Measurements from ENCODE around the gene PGD. TPM values are rescaled to one million over a fixed set of nuclear protein-coding genes. Genes with fewer than 3 reads are reported as not detected.

The PGD gene
- total RNA-seq, 1 experiment from 2014 or later = 291 TPM

DNA sequence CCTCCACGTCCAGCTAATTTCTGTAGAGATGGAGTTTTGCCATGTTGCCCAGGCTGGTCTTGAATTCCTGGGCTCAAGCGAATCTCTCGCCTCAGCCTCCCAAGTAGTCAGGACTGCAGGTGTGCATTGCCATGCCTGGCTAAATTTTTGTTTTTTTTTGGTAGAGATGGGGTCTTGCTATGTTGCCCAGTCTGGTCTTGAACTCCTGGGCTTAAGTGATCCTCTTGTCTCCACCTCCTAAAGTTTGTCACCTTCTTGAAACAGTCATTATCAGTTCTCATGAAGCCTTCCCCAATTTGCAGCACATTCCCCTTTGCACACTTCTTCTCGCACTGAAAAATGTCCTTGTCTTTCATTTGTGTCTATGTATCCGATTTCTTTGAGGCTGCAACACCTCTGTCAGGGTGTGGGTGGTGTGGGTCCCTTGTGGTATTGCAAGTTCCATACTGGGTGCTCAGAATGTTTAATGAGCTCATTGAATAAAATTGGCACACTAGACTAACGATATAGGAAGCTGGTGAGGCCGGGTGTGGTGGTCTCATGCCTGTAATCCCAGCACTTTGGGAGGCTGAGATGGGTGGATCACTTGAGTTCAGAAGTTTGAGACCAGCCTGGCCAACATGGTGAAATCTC is 48.0 kb downstream of the PGD start:
- no CpG with 5 or more reads among the region's 7 CpGs for WGBS (ENCODE audit: extremely low coverage, insufficient read length, low lambda C conversion rate)
- H3K36me3 Mint-ChIP-seq (ENCODE audit: insufficient read depth in 1 of 3, low read depth in 3 of 3) = peaks cover 0 to 8% (median 0%) of the 10 kb centered on the region in 3 experiments; a peak in 3 of 7 replicates
- H3K79me1 ChIP-seq (ENCODE audit: insufficient read depth, low read depth, low read length, poor library complexity, severe bottlenecking) = no peaks in the 10 kb centered on the region

More for the DNA sequence above, 48.0 kb downstream of the PGD start:
- Mint-ChIP-seq H3K4me1 (peaks cover 19 to 23% of the 10 kb centered on the region in 2 experiments), H3K27me3 (ENCODE audit: low read depth) (no peaks in the 10 kb centered on the region), H3K27ac (no peak overlapping the region), H3K9me3 (no peaks in the 10 kb centered on the region), H3K4me3 (no peak overlapping the region)
- no peak overlapping the region for H3K4me2 ChIP-seq (ENCODE audit: insufficient read depth, insufficient read length, low read length)
- H3K18ac ChIP-seq (ENCODE audit: insufficient read length, low read depth, low read length) = no peak overlapping the region
- H4K8ac ChIP-seq (replicated peaks; ENCODE audit: insufficient read length, low read depth, low read length) = no peak overlapping the region
- no peak overlapping the region for H3K56ac ChIP-seq (ENCODE audit: insufficient read length, low read depth, low read length)
- H2AFZ ChIP-seq (ENCODE audit: low read length) = no peak overlapping the region
- H2BK5ac ChIP-seq (ENCODE audit: insufficient read length, low read length) = no peak overlapping the region
- no peak overlapping the region for H4K5ac ChIP-seq (ENCODE audit: insufficient read length, low read depth, low read length)
- no peak overlapping the region for H3K27ac ChIP-seq (ENCODE audit: insufficient read length, low read depth, low read length)
- no peaks in the 10 kb centered on the region for H3K9me3 ChIP-seq (ENCODE audit: control insufficient read depth, low read depth, low read length)
- H2AK5ac ChIP-seq (ENCODE audit: insufficient read length, low read length) = no peak overlapping the region
- H4K91ac ChIP-seq (ENCODE audit: insufficient read length, low read depth, low read length) = no peak overlapping the region
- H3K4ac ChIP-seq (ENCODE audit: low read depth, low read length) = no peak overlapping the region
- no peak for DNase-seq
- TF ChIP-seq, protein P1, sequence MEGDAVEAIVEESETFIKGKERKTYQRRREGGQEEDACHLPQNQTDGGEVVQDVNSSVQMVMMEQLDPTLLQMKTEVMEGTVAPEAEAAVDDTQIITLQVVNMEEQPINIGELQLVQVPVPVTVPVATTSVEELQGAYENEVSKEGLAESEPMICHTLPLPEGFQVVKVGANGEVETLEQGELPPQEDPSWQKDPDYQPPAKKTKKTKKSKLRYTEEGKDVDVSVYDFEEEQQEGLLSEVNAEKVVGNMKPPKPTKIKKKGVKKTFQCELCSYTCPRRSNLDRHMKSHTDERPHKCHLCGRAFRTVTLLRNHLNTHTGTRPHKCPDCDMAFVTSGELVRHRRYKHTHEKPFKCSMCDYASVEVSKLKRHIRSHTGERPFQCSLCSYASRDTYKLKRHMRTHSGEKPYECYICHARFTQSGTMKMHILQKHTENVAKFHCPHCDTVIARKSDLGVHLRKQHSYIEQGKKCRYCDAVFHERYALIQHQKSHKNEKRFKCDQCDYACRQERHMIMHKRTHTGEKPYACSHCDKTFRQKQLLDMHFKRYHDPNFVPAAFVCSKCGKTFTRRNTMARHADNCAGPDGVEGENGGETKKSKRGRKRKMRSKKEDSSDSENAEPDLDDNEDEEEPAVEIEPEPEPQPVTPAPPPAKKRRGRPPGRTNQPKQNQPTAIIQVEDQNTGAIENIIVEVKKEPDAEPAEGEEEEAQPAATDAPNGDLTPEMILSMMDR (conservative IDR thresholded peaks at IDR 0.05) = no peak
- H3T11ph ChIP-seq (ENCODE audit: low read length) = no peak overlapping the region
- H3K9ac ChIP-seq (ENCODE audit: extremely low read depth, insufficient read length, low read length) = no peak overlapping the region
- H2BK15ac ChIP-seq (ENCODE audit: low read depth, low read length) = no peak overlapping the region
- H2BK120ac ChIP-seq (ENCODE audit: low read depth, low read length, poor library complexity, severe bottlenecking) = no peak overlapping the region
- H4K20me1 ChIP-seq (ENCODE audit: control insufficient read depth, insufficient read depth, insufficient read length) = no peaks in the 10 kb centered on the region
- H3K79me2 ChIP-seq (ENCODE audit: insufficient read depth, low read length) = no peaks in the 10 kb centered on the region
- H3K23me2 ChIP-seq (ENCODE audit: insufficient read length, low read depth, low read length, poor library complexity, severe bottlenecking) = no peaks in the 10 kb centered on the region
- H3K27me3 ChIP-seq (ENCODE audit: insufficient read depth, low read length) = no peaks in the 10 kb centered on the region
- H2BK12ac ChIP-seq (ENCODE audit: insufficient read length, low read depth, low read length) = no peak overlapping the region
- H3K14ac ChIP-seq (ENCODE audit: insufficient read depth, low read length) = no peak overlapping the region
- H3K4me1 ChIP-seq (ENCODE audit: insufficient read depth, low read length) = peaks cover 2% of the 10 kb centered on the region; the same call in 1 of the 2 replicates
- H2BK20ac ChIP-seq (ENCODE audit: low read depth, low read length, poor library complexity, severe bottlenecking) = no peak overlapping the region
- no peak overlapping the region for H3K23ac ChIP-seq (ENCODE audit: insufficient read length, low read depth, low read length)
